HepG2 (cell line): Measurements from ENCODE around the gene CARD8. TPM values are rescaled to one million over a fixed set of nuclear protein-coding genes. Genes with fewer than 3 reads are reported as not detected.

ENCODE experiments used
- ATAC-seq: fragments of 200-7000 bp; cut with Tn5 transposase; 3 replicates; pipeline ENCODE4 v1.9.1; 2020; ENCODE audit warnings: mild to moderate bottlenecking, moderate library complexity
- BruUV-seq: library from RNA; stranded (reverse); fragments of 400-500 nt; replicated peaks from 2 replicates; lab custom pipeline; 2021; lab: Mats Ljungman, UMichigan
- CTCF ChIA-PET: fragments of 300-600 bp; formaldehyde crosslinking; extraction: SDS; loops from one replicate; lab custom pipeline; 2021; ENCODE audit warnings: low total read pairs, inconsistent platforms, low intra/inter-chr PET ratio; lab: Yijun Ruan, JAX
- POLR2A ChIA-PET: fragments of 350-600 bp; sonication (Branson Sonifier 250); formaldehyde crosslinking; loops from one replicate; lab custom pipeline; 2020; ENCODE audit warnings: antibody characterized with exemption, inconsistent platforms; lab: Yijun Ruan, JAX
- DNase-seq: peaks from one replicate; pipeline ENCODE4 v3.0.0-alpha.2; 2015; ENCODE audit warnings: low spot score
- FAIRE-seq: peaks from 3 replicates; lab custom pipeline; 2011; peaks lifted over from hg19 to GRCh38; lab: Jason Lieb, UNC
- H2AFZ ChIP-seq: one replicate; pipeline ENCODE4 v1.6.1; 2011; ENCODE audit warnings: low read length, inconsistent platforms
- H3K27ac ChIP-seq: fragments of 300-600 bp; 3 replicates; pipeline ENCODE4 v1.8.0; 2011; ENCODE audit warnings: mixed run types, mild to moderate bottlenecking, mixed read lengths, low read length, inconsistent platforms; ENCODE audit not compliant: insufficient read depth; ENCODE audit errors: extremely low read length
- H3K27me3 ChIP-seq, 2 experiments: fragments of 200-600 bp in 1 of 2; 2 replicates in 1 of 2; 3 replicates in 1 of 2; pipeline versions ENCODE4 v1.6.0 to v1.8.0; 2011; ENCODE audit warnings: low read length in 2 of 2, mild to moderate bottlenecking in 2 of 2, moderate library complexity in 2 of 2, inconsistent platforms in 1 of 2; ENCODE audit not compliant: insufficient read depth in 2 of 2, control insufficient read depth in 1 of 2
- H3K36me3 ChIP-seq, 2 experiments: fragments of 200-600 bp in 1 of 2; replicated peaks in 1 of 2; 2 replicates in 1 of 2; 3 replicates in 1 of 2; pipeline versions ENCODE4 v1.5.1 to v1.8.0; 2011; ENCODE audit warnings: low read length in 2 of 2, inconsistent platforms in 1 of 2; ENCODE audit not compliant: insufficient read depth in 2 of 2, control insufficient read depth in 1 of 2
- H3K4me1 ChIP-seq: 2 replicates; pipeline ENCODE4 v1.5.1; 2012; ENCODE audit warnings: low read length, inconsistent platforms; ENCODE audit not compliant: insufficient read depth
- H3K4me2 ChIP-seq: 2 replicates; pipeline ENCODE4 v1.6.0; 2011; ENCODE audit warnings: low read depth, low read length, inconsistent platforms
- H3K4me3 ChIP-seq, 3 experiments: fragments of 200-600 bp in 1 of 3; sonication (generic), shearing (Covaris generic) in 1 of 3; replicated peaks in 1 of 3; 2 replicates each; pipeline ENCODE4 v1.5.1; 2011 to 2016; ENCODE audit warnings: low read length in 3 of 3, inconsistent platforms in 2 of 3, low read depth in 2 of 3, mild to moderate bottlenecking in 2 of 3, control low read depth in 1 of 3, mixed read lengths in 1 of 3; ENCODE audit not compliant: insufficient read depth in 1 of 3
- H3K79me2 ChIP-seq: one replicate; pipeline ENCODE4 v1.6.1; 2011; ENCODE audit warnings: low read length, inconsistent platforms; ENCODE audit not compliant: insufficient read depth
- H3K9ac ChIP-seq: 2 replicates; pipeline ENCODE4 v1.6.0; 2011; ENCODE audit warnings: mild to moderate bottlenecking, low read depth, low read length, inconsistent platforms; ENCODE audit not compliant: insufficient read depth
- H3K9me3 ChIP-seq: 2 replicates; pipeline ENCODE4 v1.5.1; 2012; ENCODE audit warnings: mild to moderate bottlenecking, low read length
- H4K20me1 ChIP-seq: 2 replicates; pipeline ENCODE4 v1.6.0; 2011; ENCODE audit warnings: inconsistent platforms, mild to moderate bottlenecking, low read length, moderate library complexity; ENCODE audit not compliant: insufficient read depth
- ARNT2 ChIP-seq: sonication (generic); formaldehyde crosslinking; IDR thresholded peaks from 2 replicates; pipeline ENCODE4 v1.8.0; 2022; ENCODE audit warnings: mild to moderate bottlenecking, low read depth, missing genetic modification reagents, moderate library complexity
- DNMT1 ChIP-seq: sonication (generic); formaldehyde crosslinking; IDR thresholded peaks from 2 replicates; pipeline ENCODE4 v1.5.1; 2020; ENCODE audit warnings: mild to moderate bottlenecking, missing genetic modification reagents
- ESRRA ChIP-seq: sonication (generic); formaldehyde crosslinking; IDR thresholded peaks from 2 replicates; pipeline ENCODE4 v1.5.1; 2020; ENCODE audit warnings: mild to moderate bottlenecking, low read depth, missing genetic modification reagents
- FOXK1 ChIP-seq: sonication (generic); formaldehyde crosslinking; IDR thresholded peaks from 2 replicates; pipeline ENCODE4 v1.4.0; 2020; ENCODE audit warnings: low read depth, missing genetic modification reagents, borderline replicate concordance
- MIXL1 ChIP-seq: IDR thresholded peaks from 2 replicates; pipeline ENCODE4 v1.6.1; 2016
- NFIB ChIP-seq: sonication (generic); formaldehyde crosslinking; IDR thresholded peaks from 2 replicates; pipeline ENCODE4 v1.9.0; 2021; ENCODE audit warnings: missing genetic modification reagents, mild to moderate bottlenecking, borderline replicate concordance
- TOE1 ChIP-seq: sonication (generic); formaldehyde crosslinking; IDR thresholded peaks from 2 replicates; pipeline ENCODE4 v1.4.0; 2020; ENCODE audit warnings: mild to moderate bottlenecking, missing genetic modification reagents
- YY1 ChIP-seq: IDR thresholded peaks from 2 replicates; pipeline ENCODE4 v1.6.1; 2011; ENCODE audit warnings: low read length, low read depth, moderate library complexity, mild to moderate bottlenecking; ENCODE audit not compliant: insufficient read depth, insufficient replicate concordance
- ZFP82 ChIP-seq: sonication (generic); formaldehyde crosslinking; IDR thresholded peaks from 2 replicates; pipeline ENCODE4 v1.5.1; 2020; ENCODE audit warnings: mild to moderate bottlenecking, missing genetic modification reagents, borderline replicate concordance
- ZNF460 ChIP-seq: sonication (generic); formaldehyde crosslinking; IDR thresholded peaks from 2 replicates; pipeline ENCODE4 v1.5.1; 2020; ENCODE audit warnings: missing genetic modification reagents, mild to moderate bottlenecking, borderline replicate concordance
- WGBS: methylation state at CpG from one replicate; pipeline ENCODE4 v1.1.6; 2017; ENCODE audit warnings: low lambda C conversion rate; 5-methylcytosine and 5-hydroxymethylcytosine counted together
- in situ Hi-C: cut with HindIII; loops from 2 replicates; pipeline ENCODE4 v1.10.0; 2017; ENCODE audit warnings: low pct_unique_long_range_greater_than_20kb; ENCODE audit not compliant: extremely low pct_ligation_motif_present
- intact Hi-C: fragments of 100-400 bp; cut with micrococcal nuclease; formaldehyde crosslinking; loops from one replicate; pipeline ENCODE4 v1.10.0; 2022; ENCODE audit not compliant: unreplicated experiment
- polyA plus RNA-seq, 8 experiments: library from polyadenylated mRNA; depleted of rRNA in 3 of 8; stranded (reverse) in 7 of 8; unstranded in 1 of 8; fragments of >200 nt; fragmentation: Illumina TruSeq in 4 of 8; extraction: Trizol in 4 of 8; gene quantifications; 2 replicates each; pipeline versions ENCODE4 v1.2.1 to v1.2.3, GENCODE V29; 2011 to 2016; ENCODE audit warnings: low read depth in 4 of 8, missing spikeins in 1 of 8, mixed read lengths in 1 of 8; ENCODE audit not compliant: insufficient read depth in 1 of 8
- total RNA-seq, 5 experiments: library from RNA; depleted of rRNA; stranded (reverse); fragments of >200 nt; fragmentation: Illumina TruSeq; extraction: Trizol; gene quantifications; 2 replicates each; pipeline ENCODE4 v1.2.3, GENCODE V29; 2016; ENCODE audit warnings: low read depth in 1 of 5
- TF ChIP-seq, protein P1 (sequence below): sonication (generic); formaldehyde crosslinking; IDR thresholded peaks from 2 replicates; pipeline ENCODE4 v1.8.0; 2022; ENCODE audit warnings: mild to moderate bottlenecking, missing genetic modification reagents, moderate library complexity
- TF ChIP-seq, protein P2 (sequence below): sonication (generic); formaldehyde crosslinking; IDR thresholded peaks from 2 replicates; pipeline ENCODE4 v1.4.0; 2020; ENCODE audit warnings: missing genetic modification reagents
- TF ChIP-seq, protein P3 (sequence below): sonication (generic); formaldehyde crosslinking; IDR thresholded peaks from 2 replicates; pipeline ENCODE4 v1.4.0; 2020; ENCODE audit warnings: missing genetic modification reagents, borderline replicate concordance
- TF ChIP-seq, protein P4 (sequence below): sonication (generic); formaldehyde crosslinking; IDR thresholded peaks from 2 replicates; pipeline ENCODE4 v1.8.0; 2022; ENCODE audit warnings: mild to moderate bottlenecking, missing genetic modification reagents, borderline replicate concordance

Gene CARD8
- total and polyA plus RNA-seq, 2 of the 13 experiments (the other 11 are each of a cell fraction or from before 2014, with no cell fraction given): 15.0 to 19.2 TPM

DNA sequence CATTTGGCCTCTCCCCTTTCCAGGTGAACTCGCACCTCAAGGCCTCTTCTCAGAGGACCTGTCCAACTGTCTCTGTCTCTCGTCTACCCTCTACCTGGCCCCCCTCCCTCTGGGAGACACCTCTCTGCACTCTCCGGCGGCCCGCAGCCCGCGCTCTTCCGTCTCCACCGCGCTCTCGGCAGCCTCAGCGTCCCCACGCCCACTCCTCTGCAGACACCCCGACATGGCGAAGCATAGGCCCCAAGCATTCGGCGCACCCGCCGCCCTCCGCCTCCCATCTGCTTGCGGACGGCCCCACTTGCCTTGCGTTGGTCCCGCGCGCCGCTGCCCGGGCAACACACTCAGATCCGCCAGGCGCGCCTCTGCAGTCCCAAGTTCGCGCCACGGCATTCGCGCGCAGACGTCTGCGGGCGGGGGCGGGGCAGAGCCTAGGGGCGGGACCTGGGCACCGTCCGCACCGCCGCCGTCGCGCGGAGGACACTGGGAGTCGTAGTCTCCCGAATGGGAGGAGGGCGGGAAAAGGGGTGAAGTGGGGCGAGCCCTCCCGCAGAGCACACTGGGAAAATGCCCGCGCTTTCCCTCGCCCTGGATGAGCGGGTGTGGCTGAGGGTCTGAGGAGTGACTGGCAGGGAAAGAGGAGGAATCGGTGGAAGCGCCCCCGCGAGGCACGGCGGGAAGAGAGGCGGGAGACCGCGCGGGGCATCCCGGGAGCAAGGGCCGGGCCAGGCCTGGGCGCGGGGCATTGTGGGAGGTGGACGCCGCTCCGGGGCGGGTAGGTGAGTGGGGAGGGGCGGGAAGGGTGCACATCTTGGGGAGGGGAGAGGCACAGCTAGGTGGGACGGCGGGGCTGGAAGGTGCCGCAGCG is 85.5 kb downstream of the CARD8 start, which contains the start of the genes LIG1 and ZSWIM9 (continued):
- TF ChIP-seq ARNT2 (CRISPR knock-in tag): peak; percentile 87
- TF ChIP-seq DNMT1: no peak
- TF ChIP-seq ESRRA (CRISPR knock-in tag): peak; percentile 41; the same call in 1 of the 2 replicates
- TF ChIP-seq MIXL1 (CRISPR knock-in tag): no peak

DNA sequence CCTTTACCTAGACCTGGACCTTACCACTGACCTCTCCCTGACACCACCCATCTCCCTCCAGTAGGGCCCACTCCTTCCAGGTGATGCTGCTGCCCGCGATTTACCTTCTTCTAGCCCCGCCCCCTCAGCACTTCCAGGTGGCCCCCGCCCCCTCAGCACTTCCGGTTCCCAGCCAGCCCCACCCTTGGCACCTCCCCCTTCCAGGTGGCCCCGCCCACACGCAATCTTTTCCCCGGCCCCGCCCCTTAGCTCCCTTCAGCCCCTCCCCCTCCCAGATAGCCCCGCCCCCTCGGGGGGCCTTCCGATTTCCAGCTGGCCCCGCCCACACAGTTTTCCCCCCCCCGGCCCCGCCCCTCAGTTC is 86.2 kb downstream of the CARD8 start:
- H4K20me1 ChIP-seq: no peaks in the 10 kb centered on the region; the same call in 1 of the 2 replicates
- DNase-seq (peak; percentile 45), ATAC-seq (peak; percentile 6), FAIRE-seq (peak; percentile 50)
- ChIA-PET CTCF (interaction anchor here (1.8 kb wide), 1 partner anchor 91 kb away, joined by 4 read pairs; no protein-coding TSS in a partner anchor), POLR2A (interaction anchor here (0.6 to 3.4 kb wide), 8 partner anchors 13 to 91 kb away, joined by 3 to 20 read pairs (median 4); partner anchors contain the start of genes CARD8 and PLA2G4C)
- peak overlapping the region; percentile 93 to 99 (median 96) for H3K4me3 ChIP-seq
- in situ Hi-C loops (no loop called here), intact Hi-C loops (no loop called here)
- peaks cover 32% of the 10 kb centered on the region for H3K79me2 ChIP-seq
- no TSS peak for BruUV-seq
- H2AFZ ChIP-seq: no peak overlapping the region
- peaks cover 26% of the 10 kb centered on the region for H3K4me1 ChIP-seq
- H3K4me2 ChIP-seq: peak overlapping the region; percentile 92
- H3K27me3 ChIP-seq: no peaks in the 10 kb centered on the region; a peak in 1 of 5 replicates
- H3K9ac ChIP-seq: peak overlapping the region; percentile 81
- peaks cover 5 to 19% of the 10 kb centered on the region in 2 experiments for H3K36me3 ChIP-seq
- H3K9me3 ChIP-seq: no peaks in the 10 kb centered on the region
- peak overlapping the region; percentile 99 for H3K27ac ChIP-seq
- 4% methylated on average over 15 of the region's 15 CpGs for whole genome bisulfite sequencing
- TF ChIP-seq, protein P1, sequence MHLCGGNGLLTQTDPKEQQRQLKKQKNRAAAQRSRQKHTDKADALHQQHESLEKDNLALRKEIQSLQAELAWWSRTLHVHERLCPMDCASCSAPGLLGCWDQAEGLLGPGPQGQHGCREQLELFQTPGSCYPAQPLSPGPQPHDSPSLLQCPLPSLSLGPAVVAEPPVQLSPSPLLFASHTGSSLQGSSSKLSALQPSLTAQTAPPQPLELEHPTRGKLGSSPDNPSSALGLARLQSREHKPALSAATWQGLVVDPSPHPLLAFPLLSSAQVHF (CRISPR knock-in tag): no peak
- TF ChIP-seq, protein P2, sequence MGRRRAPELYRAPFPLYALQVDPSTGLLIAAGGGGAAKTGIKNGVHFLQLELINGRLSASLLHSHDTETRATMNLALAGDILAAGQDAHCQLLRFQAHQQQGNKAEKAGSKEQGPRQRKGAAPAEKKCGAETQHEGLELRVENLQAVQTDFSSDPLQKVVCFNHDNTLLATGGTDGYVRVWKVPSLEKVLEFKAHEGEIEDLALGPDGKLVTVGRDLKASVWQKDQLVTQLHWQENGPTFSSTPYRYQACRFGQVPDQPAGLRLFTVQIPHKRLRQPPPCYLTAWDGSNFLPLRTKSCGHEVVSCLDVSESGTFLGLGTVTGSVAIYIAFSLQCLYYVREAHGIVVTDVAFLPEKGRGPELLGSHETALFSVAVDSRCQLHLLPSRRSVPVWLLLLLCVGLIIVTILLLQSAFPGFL (CRISPR knock-in tag): no peak
- TF ChIP-seq TOE1: no peak
- TF ChIP-seq YY1: no peak
- no peak for TF ChIP-seq NFIB (CRISPR knock-in tag)
- peak; percentile 19; the same call in 1 of the 2 replicates for TF ChIP-seq FOXK1 (CRISPR knock-in tag)
- TF ChIP-seq, protein P3, sequence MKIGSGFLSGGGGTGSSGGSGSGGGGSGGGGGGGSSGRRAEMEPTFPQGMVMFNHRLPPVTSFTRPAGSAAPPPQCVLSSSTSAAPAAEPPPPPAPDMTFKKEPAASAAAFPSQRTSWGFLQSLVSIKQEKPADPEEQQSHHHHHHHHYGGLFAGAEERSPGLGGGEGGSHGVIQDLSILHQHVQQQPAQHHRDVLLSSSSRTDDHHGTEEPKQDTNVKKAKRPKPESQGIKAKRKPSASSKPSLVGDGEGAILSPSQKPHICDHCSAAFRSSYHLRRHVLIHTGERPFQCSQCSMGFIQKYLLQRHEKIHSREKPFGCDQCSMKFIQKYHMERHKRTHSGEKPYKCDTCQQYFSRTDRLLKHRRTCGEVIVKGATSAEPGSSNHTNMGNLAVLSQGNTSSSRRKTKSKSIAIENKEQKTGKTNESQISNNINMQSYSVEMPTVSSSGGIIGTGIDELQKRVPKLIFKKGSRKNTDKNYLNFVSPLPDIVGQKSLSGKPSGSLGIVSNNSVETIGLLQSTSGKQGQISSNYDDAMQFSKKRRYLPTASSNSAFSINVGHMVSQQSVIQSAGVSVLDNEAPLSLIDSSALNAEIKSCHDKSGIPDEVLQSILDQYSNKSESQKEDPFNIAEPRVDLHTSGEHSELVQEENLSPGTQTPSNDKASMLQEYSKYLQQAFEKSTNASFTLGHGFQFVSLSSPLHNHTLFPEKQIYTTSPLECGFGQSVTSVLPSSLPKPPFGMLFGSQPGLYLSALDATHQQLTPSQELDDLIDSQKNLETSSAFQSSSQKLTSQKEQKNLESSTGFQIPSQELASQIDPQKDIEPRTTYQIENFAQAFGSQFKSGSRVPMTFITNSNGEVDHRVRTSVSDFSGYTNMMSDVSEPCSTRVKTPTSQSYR (CRISPR knock-in tag): 0 out of 2 replicates have a peak, but pooled peaks have one; percentile 16
- TF ChIP-seq ZFP82 (CRISPR knock-in tag): no peak
- TF ChIP-seq ZNF460 (CRISPR knock-in tag): no peak
- TF ChIP-seq, protein P4, sequence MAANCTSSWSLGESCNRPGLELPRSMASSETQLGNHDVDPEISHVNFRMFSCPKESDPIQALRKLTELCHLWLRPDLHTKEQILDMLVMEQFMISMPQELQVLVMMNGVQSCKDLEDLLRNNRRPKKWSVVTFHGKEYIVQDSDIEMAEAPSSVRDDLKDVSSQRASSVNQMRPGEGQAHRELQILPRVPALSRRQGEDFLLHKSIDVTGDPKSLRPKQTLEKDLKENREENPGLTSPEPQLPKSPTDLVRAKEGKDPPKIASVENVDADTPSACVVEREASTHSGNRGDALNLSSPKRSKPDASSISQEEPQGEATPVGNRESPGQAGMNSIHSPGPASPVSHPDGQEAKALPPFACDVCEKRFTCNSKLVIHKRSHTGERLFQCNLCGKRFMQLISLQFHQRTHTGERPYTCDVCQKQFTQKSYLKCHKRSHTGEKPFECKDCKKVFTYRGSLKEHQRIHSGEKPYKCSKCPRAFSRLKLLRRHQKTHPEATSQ (CRISPR knock-in tag): no peak
